Upper lobe of left lung (tissue), 6 donors: ENCODE data around the gene MACROD2. TPM values are rescaled to one million over a fixed set of nuclear protein-coding genes. Genes with fewer than 3 reads are reported as not detected.

Experiments used
- ATAC-seq, 2 donors: fragments of 200-7000 bp; cut with Tn5 transposase; one replicate each; pipeline ENCODE4 v1.9.1; 2022; ENCODE audit warnings: mild to moderate bottlenecking in 2 of 2, moderate library complexity in 2 of 2; ENCODE audit not compliant: low FRiP score in 2 of 2
- DNase-seq, 2 donors: peaks; one replicate each; pipeline ENCODE4 v3.0.0-alpha.2; 2019 to 2020
- H3K27ac ChIP-seq, 4 donors: fragments of 200-600 bp; sonication (generic); one replicate each; pipeline ENCODE4 v1.5.1; 2016 to 2019
- H3K27me3 ChIP-seq, 4 donors: fragments of 200-600 bp; sonication (generic); one replicate each; pipeline ENCODE4 v1.5.1; 2017 to 2019
- H3K36me3 ChIP-seq, 4 donors: fragments of 200-600 bp; sonication (generic); one replicate each; pipeline ENCODE4 v1.5.1; 2016 to 2019
- H3K4me1 ChIP-seq, 4 donors: fragments of 200-600 bp; sonication (generic); one replicate each; pipeline ENCODE4 v1.5.1; 2018 to 2019
- H3K4me3 ChIP-seq, 4 donors: fragments of 200-600 bp; sonication (generic); one replicate each; pipeline ENCODE4 v1.5.1; 2017 to 2019; ENCODE audit warnings: mild to moderate bottlenecking in 2 of 4, moderate library complexity in 1 of 4
- H3K9me3 ChIP-seq, 4 donors: fragments of 200-600 bp; sonication (generic); one replicate each; pipeline ENCODE4 v1.5.1; 2018 to 2019
- EP300 ChIP-seq, 4 donors: sonication (generic); formaldehyde crosslinking; IDR thresholded peaks; one replicate each; pipeline ENCODE4 v1.5.1; 2017; ENCODE audit warnings: antibody characterized with exemption in 4 of 4, control low read depth in 2 of 4
- POLR2A ChIP-seq, 4 donors: fragments of 450-650 bp; IDR thresholded peaks; one replicate each; pipeline ENCODE4 v1.5.1; 2016 to 2017; ENCODE audit warnings: antibody characterized with exemption in 4 of 4, mild to moderate bottlenecking in 2 of 4
- POLR2AphosphoS5 ChIP-seq, 2 donors: sonication (generic); formaldehyde crosslinking; IDR thresholded peaks; one replicate each; pipeline ENCODE4 v1.5.1; 2017; ENCODE audit warnings: antibody characterized with exemption in 2 of 2
- WGBS, 2 donors: methylation state at CpG; one replicate each; pipeline ENCODE4 v1.1.5; 2017 to 2018; 5-methylcytosine and 5-hydroxymethylcytosine counted together
- total RNA-seq, 6 donors: library from RNA; depleted of rRNA in 4 of 6; stranded (reverse); fragments of >200 nt in 4 of 6; gene quantifications; one replicate each; pipeline versions ENCODE4 v1.1.0 to v1.2.1, GENCODE V29; 2016 to 2021
- TF ChIP-seq, protein P1 (sequence below), 6 experiments: fragments of 450-650 bp in 4 of 6; fragments of 200-600 bp in 2 of 6; sonication (generic) in 2 of 6; IDR thresholded peaks; one replicate each; pipeline ENCODE4 v1.5.1; 2016 to 2019; ENCODE audit warnings: antibody characterized with exemption in 6 of 6
- donor health status: DM: no; HTN: no; CAD: no; lungs with moderate emphysema.
- donor health status: DM: no; HTN: yes; CAD: no; lungs with severe emphysema.

Gene MACROD2
- total RNA-seq, 6 donors from 2014 or later, result 20.7 to 84.3 (median 36.3) TPM

DNA sequence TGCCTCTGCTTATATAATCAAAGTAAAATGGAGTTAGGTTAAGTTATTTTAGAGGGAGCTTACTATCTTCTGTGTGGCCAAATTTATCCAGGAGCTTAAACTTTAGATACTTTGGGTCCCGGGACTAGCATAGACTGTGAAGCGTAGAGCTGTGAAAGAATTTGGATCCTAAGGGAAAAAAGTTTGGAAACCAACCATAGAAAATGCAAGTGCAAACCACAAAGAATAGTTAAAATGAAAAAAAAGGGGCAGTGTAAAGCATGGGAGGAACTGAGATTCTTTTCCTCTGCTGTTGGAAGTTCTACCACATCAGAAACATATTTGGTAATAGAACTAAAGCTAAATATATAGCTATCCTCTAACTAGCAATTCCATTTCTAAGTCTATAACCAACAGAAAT is 574.3 kb downstream of the MACROD2 start:
- H3K36me3 ChIP-seq, result no peaks in the 10 kb centered on the region
- ATAC-seq, result no peak
- TF ChIP-seq POLR2AphosphoS5 (IDR thresholded peaks at IDR 0.05), result no peak
- TF ChIP-seq POLR2A (IDR thresholded peaks at IDR 0.05), result no peak
- no peak for TF ChIP-seq EP300 (IDR thresholded peaks at IDR 0.05)
- TF ChIP-seq, protein P1, sequence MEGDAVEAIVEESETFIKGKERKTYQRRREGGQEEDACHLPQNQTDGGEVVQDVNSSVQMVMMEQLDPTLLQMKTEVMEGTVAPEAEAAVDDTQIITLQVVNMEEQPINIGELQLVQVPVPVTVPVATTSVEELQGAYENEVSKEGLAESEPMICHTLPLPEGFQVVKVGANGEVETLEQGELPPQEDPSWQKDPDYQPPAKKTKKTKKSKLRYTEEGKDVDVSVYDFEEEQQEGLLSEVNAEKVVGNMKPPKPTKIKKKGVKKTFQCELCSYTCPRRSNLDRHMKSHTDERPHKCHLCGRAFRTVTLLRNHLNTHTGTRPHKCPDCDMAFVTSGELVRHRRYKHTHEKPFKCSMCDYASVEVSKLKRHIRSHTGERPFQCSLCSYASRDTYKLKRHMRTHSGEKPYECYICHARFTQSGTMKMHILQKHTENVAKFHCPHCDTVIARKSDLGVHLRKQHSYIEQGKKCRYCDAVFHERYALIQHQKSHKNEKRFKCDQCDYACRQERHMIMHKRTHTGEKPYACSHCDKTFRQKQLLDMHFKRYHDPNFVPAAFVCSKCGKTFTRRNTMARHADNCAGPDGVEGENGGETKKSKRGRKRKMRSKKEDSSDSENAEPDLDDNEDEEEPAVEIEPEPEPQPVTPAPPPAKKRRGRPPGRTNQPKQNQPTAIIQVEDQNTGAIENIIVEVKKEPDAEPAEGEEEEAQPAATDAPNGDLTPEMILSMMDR (IDR thresholded peaks at IDR 0.05), result no peak
- H3K4me1 ChIP-seq, result no peaks in the 10 kb centered on the region
- no peak for DNase-seq
- H3K27ac ChIP-seq, result no peak overlapping the region
- no peaks in the 10 kb centered on the region for H3K9me3 ChIP-seq
- 85 to 89% methylated on average over 2 of the region's 2 CpGs for WGBS, 2 donors
- H3K4me3 ChIP-seq, result no peak overlapping the region
- no peaks in the 10 kb centered on the region for H3K27me3 ChIP-seq

DNA sequence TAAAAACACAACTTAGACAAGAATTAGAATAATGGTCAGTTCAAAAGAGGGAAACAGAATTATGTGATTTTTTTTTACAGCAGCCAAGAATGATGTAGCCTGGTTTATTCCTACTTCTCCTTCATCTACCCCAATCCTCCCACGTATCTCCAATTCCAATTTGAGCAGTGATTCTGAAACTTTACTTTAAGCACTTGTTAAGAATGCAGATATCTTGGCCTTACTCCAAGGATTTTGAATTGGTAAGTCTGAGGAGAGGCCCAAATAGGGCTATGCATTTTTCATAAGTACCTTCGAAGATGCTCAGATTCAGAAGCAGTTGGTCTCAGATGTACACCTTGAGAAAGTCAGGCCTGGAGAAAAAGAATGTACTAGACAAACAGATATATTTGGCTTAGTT is 575.5 kb downstream of the MACROD2 start:
- Histone ChIP-seq H3K27ac (no peak overlapping the region), H3K4me1 (no peaks in the 10 kb centered on the region), H3K4me3 (no peak overlapping the region), H3K36me3 (no peaks in the 10 kb centered on the region), H3K9me3 (no peaks in the 10 kb centered on the region), H3K27me3 (no peaks in the 10 kb centered on the region)
- WGBS, 2 donors, result 61 to 66% methylated on average over 2 of the region's 2 CpGs
- no peak for TF ChIP-seq EP300 (IDR thresholded peaks at IDR 0.05)
- TF ChIP-seq POLR2AphosphoS5 (IDR thresholded peaks at IDR 0.05), result no peak
- no peak for TF ChIP-seq POLR2A (IDR thresholded peaks at IDR 0.05)
- TF ChIP-seq, protein P1 (IDR thresholded peaks at IDR 0.05), result no peak
- no peak for DNase-seq
- no peak for ATAC-seq

DNA sequence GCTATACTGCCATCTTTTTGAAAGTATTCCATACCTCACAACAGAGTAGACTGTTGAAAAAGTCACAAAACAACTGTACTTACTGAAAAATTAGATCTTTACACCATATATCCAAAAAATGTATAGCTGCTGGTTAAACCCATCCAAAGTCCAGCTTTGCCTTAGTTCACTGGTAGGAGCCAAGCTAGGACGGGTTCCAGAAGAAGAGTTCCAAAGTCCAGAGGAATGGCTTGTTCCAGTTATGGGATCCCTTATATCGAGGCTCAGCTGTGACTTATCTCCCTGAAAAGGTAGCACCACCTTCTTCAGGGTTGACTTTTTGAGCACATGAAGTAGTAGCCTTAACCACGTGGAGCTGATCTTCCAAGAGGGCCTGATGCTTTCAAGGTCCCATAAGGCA is 578.4 kb downstream of the MACROD2 start:
- H3K9me3 ChIP-seq, result no peaks in the 10 kb centered on the region
- DNase-seq (no peak), ATAC-seq (no peak)
- H3K27me3 ChIP-seq, result no peaks in the 10 kb centered on the region
- H3K4me3 ChIP-seq, result no peak overlapping the region
- H3K4me1 ChIP-seq, result no peaks in the 10 kb centered on the region
- H3K36me3 ChIP-seq, result no peaks in the 10 kb centered on the region
- WGBS, 2 donors, result 94 to 97% methylated on average over 2 to 3 of the region's 3 CpGs
- TF ChIP-seq, protein P1 (IDR thresholded peaks at IDR 0.05), result no peak
- TF ChIP-seq EP300 (IDR thresholded peaks at IDR 0.05) (no peak), POLR2A (IDR thresholded peaks at IDR 0.05) (no peak), POLR2AphosphoS5 (IDR thresholded peaks at IDR 0.05) (no peak)
- no peak overlapping the region for H3K27ac ChIP-seq

DNA sequence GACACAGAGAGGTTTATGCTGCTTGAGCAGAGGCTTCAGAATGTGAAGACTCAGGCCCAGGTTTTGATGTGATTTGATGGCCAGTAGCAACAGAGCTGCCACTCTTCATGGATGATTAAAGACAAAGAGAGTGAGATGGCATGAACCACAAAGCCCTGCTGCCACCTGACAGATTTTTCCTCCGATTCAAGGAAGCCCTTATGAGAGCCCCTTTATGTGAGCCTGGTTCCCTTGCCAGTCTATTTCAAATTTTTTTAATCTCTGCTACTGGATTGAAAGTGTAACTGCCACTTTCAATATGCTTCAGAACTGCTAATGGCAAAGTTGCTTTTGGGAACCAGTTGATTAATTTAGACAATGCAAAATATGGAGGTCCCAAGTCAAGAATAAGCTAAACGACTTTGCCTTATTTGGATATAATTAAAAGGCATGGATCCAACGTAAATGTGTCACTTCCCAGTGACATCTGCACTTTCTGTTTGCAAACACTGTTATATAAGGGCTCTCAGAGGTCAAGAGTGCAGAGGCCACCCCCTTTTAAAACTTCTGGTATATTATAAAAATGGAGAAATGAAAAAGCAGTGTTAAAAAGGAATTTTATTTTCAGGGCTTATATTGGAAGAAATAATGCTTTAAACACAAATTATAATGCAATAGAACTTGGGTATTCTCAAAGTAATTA is 581.0 kb downstream of the MACROD2 start:
- TF ChIP-seq, protein P1 (IDR thresholded peaks at IDR 0.05), result no peak
- no peak for TF ChIP-seq EP300 (IDR thresholded peaks at IDR 0.05)
- no peak for TF ChIP-seq POLR2AphosphoS5 (IDR thresholded peaks at IDR 0.05)
- TF ChIP-seq POLR2A (IDR thresholded peaks at IDR 0.05), result no peak
- 54 to 60% methylated on average over 3 of the region's 3 CpGs for WGBS, 2 donors
- no peak for DNase-seq

More for the DNA sequence above, 581.0 kb downstream of the MACROD2 start:
- Histone ChIP-seq H3K4me1 (no peaks in the 10 kb centered on the region), H3K27me3 (no peaks in the 10 kb centered on the region), H3K4me3 (no peak overlapping the region), H3K9me3 (no peaks in the 10 kb centered on the region), H3K36me3 (no peaks in the 10 kb centered on the region), H3K27ac (no peak overlapping the region)
- ATAC-seq, result no peak
